ENCODE data around the gene HINFP. TPM values are rescaled to one million over a fixed set of nuclear protein-coding genes. Genes with fewer than 3 reads are reported as not detected.
A peak's percentile ranks its signal among the peaks of the same experiment; 100 is the strongest.

HINFP gene
- total RNA-seq, 3 donors from 2014 or later, result 17.9 to 29.6 (median 29.2) TPM

DNA sequence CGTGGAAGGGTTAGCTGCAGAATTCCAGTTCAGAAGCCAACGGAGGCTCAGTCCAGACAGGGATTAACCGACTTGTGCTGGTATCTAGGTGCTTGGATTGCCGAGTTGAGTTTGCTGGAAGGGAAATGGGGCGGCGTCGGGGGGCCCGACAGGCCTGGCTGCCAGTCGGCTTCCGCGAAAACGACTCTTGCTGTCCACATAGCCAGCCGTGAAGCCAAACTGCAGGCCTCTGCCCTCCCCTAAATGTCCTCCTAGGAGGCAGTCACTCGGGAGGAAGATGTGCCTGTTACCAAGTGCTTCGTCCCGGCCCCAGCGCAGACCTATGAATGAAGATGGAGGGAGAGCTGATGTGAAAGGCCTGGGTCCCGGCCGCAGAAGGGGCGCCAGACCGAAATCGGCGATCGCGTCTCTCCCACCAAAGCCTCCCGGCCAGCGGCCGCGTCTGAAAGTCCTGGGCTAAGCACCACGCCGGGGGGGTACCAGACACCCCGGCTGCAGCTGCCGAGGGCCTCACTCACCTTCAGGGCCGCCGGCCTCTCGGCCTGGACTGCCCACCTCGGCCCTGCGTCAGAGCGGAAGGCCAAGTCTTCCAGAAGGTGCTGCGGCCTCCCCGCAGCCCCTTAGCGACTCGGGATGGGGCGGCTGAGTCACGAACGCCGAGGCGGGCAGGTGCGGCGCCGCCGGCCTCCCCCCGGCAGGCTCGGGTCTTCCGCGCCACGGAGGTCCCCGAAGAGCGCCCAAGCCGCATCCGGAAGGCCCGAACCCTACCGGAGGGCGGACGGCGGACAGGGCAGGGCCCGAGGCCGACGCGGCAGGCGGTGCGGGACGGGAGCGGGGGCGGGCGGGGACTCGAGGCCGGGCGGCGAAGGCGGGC, 27.2 kb upstream of the HINFP start:
- intact Hi-C loops (cut with DNase I; ENCODE audit: low total_unique reads), result no loop called here
- TF ChIP-seq, protein P1, sequence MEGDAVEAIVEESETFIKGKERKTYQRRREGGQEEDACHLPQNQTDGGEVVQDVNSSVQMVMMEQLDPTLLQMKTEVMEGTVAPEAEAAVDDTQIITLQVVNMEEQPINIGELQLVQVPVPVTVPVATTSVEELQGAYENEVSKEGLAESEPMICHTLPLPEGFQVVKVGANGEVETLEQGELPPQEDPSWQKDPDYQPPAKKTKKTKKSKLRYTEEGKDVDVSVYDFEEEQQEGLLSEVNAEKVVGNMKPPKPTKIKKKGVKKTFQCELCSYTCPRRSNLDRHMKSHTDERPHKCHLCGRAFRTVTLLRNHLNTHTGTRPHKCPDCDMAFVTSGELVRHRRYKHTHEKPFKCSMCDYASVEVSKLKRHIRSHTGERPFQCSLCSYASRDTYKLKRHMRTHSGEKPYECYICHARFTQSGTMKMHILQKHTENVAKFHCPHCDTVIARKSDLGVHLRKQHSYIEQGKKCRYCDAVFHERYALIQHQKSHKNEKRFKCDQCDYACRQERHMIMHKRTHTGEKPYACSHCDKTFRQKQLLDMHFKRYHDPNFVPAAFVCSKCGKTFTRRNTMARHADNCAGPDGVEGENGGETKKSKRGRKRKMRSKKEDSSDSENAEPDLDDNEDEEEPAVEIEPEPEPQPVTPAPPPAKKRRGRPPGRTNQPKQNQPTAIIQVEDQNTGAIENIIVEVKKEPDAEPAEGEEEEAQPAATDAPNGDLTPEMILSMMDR (IDR thresholded peaks at IDR 0.05), result no peak
- TF ChIP-seq POLR2A (IDR thresholded peaks at IDR 0.05) (no peak), POLR2AphosphoS5 (IDR thresholded peaks at IDR 0.05) (no peak)
- H3K4me1 ChIP-seq, result peaks cover 6% of the 10 kb centered on the region in 2 donors
- peak overlapping the region; percentile 92 to 97 for H3K27ac ChIP-seq
- peaks cover 11% of the 10 kb centered on the region for H3K36me3 ChIP-seq
- peak overlapping the region; percentile 62 to 93 (median 71) for H3K4me3 ChIP-seq
- H3K27me3 ChIP-seq, result no peaks in the 10 kb centered on the region
- DNase-seq (ENCODE audit: low spot score in 2 of 2), result peak in 1 of 2 donors; percentile 33
- H3K9me3 ChIP-seq, result no peaks in the 10 kb centered on the region

DNA sequence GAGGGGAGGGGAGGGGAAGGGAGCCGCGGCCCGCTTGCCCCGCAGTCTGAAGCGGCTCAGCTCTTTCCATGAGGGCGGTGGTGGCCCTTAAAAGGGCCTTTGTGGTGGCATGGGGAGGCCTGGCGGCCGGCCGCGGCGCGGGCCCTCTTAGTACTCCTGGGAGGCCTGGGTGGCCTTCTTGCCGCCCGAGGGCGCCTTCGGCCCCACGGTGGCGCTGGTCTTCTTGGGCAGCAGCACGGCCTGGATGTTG, 26.6 kb upstream of the HINFP start:
- TF ChIP-seq, protein P1 (IDR thresholded peaks at IDR 0.05), result peak in 1 of 3 donors; percentile 49
- TF ChIP-seq POLR2AphosphoS5 (IDR thresholded peaks at IDR 0.05), result no peak
- H3K4me3 ChIP-seq, result peak overlapping the region; percentile 62 to 93 (median 71)
- intact Hi-C loops (cut with DNase I; ENCODE audit: low total_unique reads), result loop anchor here (1.0 kb wide), 1 partner anchor 9 kb away; no protein-coding TSS in a partner anchor
- DNase-seq (ENCODE audit: low spot score in 2 of 2), result peak; percentile 79 to 83
- H3K4me1 ChIP-seq, result peaks cover 6% of the 10 kb centered on the region in 2 donors
- no peaks in the 10 kb centered on the region for H3K9me3 ChIP-seq
- no peaks in the 10 kb centered on the region for H3K27me3 ChIP-seq
- peaks cover 11% of the 10 kb centered on the region for H3K36me3 ChIP-seq
- peak overlapping the region; percentile 92 to 97 for H3K27ac ChIP-seq

DNA sequence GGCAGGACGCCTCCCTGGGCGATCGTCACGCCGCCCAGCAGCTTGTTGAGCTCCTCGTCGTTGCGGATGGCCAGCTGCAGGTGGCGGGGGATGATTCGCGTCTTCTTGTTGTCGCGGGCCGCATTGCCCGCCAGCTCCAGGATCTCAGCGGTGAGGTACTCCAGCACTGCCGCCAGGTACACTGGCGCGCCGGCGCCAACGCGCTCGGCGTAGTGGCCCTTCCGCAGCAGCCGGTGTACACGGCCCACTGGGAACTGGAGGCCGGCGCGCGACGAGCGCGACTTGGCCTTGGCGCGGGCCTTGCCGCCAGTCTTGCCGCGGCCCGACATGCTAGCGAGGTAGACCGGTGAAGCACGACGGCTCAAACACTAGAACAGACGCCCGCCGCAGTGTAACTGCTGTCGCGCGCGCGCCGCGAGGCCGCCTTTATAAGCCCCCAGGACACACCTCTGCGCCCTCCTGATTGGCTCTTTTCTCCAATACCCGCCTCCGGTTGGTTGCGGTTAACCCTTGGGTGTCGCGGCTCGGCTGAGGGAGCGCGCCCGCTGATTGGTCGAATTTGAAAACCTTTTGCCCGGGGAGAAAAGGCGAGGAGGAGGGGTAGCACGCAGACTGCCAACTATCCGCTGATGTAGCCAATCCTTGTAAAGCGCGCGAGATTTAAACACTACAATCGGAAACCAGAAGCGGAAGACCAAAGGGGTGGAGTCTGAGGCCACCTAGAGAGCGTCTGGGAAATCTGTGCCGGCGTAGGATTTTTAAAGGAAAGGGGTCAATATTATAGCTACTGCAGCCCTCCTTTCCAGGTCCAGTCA, 26.1 kb upstream of the HINFP start:
- H3K4me3 ChIP-seq, result peak overlapping the region; percentile 62 to 93 (median 71)
- H3K27ac ChIP-seq, result peak overlapping the region; percentile 92 to 97
- no peaks in the 10 kb centered on the region for H3K27me3 ChIP-seq
- H3K36me3 ChIP-seq, result peaks cover 11% of the 10 kb centered on the region
- intact Hi-C loops (cut with DNase I; ENCODE audit: low total_unique reads), result loop anchor here (1.0 kb wide), 1 partner anchor 10 kb away; no protein-coding TSS in a partner anchor
- peaks cover 6 to 9% of the 10 kb centered on the region in 2 donors for H3K4me1 ChIP-seq
- TF ChIP-seq POLR2AphosphoS5 (IDR thresholded peaks at IDR 0.05) (peak; percentile 97 to 99 (median 99)), POLR2A (IDR thresholded peaks at IDR 0.05) (peak; percentile 96)
- TF ChIP-seq, protein P1 (IDR thresholded peaks at IDR 0.05), result peak in 2 of 3 donors; percentile 42 to 58
- peak; percentile 99 to 100 for DNase-seq (ENCODE audit: low spot score in 2 of 2)
- no peaks in the 10 kb centered on the region for H3K9me3 ChIP-seq

DNA sequence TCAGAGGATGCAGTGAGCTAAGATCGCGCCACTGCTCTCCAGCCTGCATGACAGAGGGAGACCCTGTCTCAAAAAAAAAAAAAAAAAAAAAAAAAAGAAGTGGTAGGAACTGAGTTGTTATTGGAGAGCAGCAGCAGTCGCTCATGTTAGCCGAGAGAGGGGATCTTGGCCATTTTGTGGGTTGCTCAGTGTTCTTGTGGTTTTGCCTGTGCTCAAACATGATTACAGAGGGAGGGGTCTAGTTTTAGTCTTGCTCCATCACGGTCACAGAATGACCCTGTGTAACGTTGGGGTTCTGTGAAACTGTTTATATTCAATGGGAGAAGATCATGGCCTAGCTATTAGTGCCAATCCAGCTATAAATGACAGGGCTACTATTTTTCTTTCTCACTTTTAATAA, 21.7 kb upstream of the HINFP start:
- intact Hi-C loops (cut with DNase I; ENCODE audit: low total_unique reads), result no loop called here
- DNase-seq (ENCODE audit: low spot score in 2 of 2), result no peak

More for the DNA sequence above, 21.7 kb upstream of the HINFP start:
- TF ChIP-seq POLR2AphosphoS5 (IDR thresholded peaks at IDR 0.05) (no peak), POLR2A (IDR thresholded peaks at IDR 0.05) (no peak)
- TF ChIP-seq, protein P1 (IDR thresholded peaks at IDR 0.05), result no peak
- peaks cover 11% of the 10 kb centered on the region for H3K36me3 ChIP-seq
- H3K27me3 ChIP-seq, result no peaks in the 10 kb centered on the region
- H3K4me3 ChIP-seq, result no peak overlapping the region
- H3K4me1 ChIP-seq, result peaks cover 4 to 17% of the 10 kb centered on the region in 2 donors
- H3K9me3 ChIP-seq, result no peaks in the 10 kb centered on the region
- no peak overlapping the region for H3K27ac ChIP-seq

Data from breast epithelium (tissue), 4 donors.